ENCODE results near the gene ADCY2. TPM values are rescaled to one million over a fixed set of nuclear protein-coding genes. Genes with fewer than 3 reads are reported as not detected.

The ADCY2 gene
- total RNA-seq, 1 experiment from 2014 or later, result not detected

GRCh38 chr5:7435503-7435902, 39.6 kb downstream of the ADCY2 start:
- DNase-seq (ENCODE audit: extremely low read depth, low read depth), result no peak

- no peak for DNase-seq (ENCODE audit: extremely low read depth, low read depth)
Observed at GRCh38 chr5:7436521-7436920, 40.6 kb downstream of the ADCY2 start.

DNA sequence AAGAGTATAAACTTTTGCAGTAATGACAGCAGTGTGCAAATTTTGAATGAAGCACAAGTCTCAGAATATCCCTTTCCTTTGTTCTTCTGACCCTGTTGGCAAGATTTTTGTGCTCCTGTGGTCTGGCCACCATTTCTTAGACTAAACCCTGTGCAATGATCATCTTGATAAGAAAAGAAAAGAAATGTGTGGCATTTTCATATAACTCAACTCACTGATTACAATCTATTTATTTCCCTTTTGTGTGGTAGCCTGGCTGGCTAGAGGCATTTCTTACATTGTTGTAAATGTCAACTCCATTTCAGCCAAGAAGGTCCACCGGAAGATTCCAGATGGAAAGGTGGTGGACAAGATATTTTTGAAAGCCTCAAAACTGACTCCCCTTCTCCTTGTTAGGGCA, 41.9 kb downstream of the ADCY2 start:
- DNase-seq (ENCODE audit: extremely low read depth, low read depth), result no peak

DNA sequence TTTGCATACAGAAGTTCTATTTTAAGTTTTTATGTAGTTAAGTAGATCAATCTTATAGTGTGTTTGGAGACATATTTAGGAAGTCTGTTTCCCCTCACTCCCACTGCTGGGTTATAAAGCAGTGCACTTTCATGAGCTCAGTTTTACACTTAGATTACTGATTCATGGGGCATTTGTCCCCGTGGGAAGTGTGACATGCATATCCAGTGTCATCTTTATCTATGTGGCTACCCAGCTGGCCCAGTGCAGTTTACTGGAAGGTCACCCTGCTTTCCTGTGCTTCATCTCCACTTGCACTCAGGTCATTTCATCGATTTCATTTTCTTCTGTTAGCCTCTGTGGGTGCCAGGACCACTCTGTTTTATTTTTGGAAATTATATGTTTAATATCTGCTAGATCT, 49.1 kb downstream of the ADCY2 start:
- no peak for DNase-seq (ENCODE audit: extremely low read depth, low read depth)

DNA sequence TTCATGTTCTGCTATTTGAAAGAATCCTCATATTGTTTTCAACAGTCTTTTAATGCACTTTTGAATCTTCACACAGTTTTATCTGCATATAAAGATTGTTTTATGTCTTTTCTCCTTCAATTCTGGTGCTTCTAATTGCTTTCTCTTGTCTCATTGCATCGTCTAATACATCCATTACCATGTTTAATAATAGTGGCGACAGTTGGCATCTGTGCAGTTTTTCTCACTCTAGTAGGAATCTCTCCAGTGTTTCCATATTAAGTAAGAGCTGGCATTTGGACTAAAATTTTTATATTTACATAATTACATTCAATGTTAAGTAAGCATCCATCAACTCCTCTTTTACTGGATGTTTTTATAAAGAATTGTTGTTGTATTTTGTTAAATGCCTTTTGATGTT, 49.9 kb downstream of the ADCY2 start:
- DNase-seq (ENCODE audit: extremely low read depth, low read depth), result no peak

GRCh38 chr5:7446913-7447312, 51.0 kb downstream of the ADCY2 start:
- DNase-seq (ENCODE audit: extremely low read depth, low read depth), result no peak

DNA sequence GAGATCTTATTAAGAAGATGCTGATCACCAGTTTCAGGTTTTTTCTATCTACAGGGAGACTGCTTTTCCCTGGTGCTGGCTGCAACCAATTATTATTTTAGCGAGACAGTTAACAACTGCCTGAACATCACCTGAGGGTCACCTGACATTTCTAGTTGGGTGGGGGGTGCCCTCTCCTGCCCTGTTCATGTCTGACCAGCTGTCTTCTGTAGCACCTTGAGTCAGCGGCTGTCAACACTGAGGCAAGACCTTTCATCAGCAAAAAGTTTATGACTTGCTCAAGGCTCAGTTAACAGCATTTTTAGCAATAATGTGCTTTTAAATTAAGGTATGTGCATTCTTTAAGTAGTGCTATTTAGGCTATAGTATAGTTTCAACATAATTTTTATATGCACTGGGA, 58.0 kb downstream of the ADCY2 start:
- DNase-seq (ENCODE audit: extremely low read depth, low read depth), result no peak

DNA sequence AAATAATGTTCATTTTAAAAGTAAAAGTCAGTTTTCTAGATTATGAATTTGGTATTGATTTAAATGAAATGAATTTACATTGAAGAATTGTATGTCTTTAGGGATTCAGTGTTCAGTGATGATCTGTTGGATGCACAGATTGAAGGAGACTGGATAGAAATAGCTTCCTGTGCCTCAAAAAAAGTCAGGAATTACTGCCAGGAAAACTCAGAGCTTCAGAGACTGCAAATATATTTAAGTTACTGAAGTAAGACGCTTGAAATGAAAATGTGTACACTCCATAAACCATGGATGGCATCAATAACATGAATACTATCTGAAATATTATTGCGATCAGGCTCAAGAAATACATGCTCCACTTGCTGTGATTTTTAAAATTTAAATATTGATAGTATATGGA, 60.3 kb downstream of the ADCY2 start:
- no peak for DNase-seq (ENCODE audit: extremely low read depth, low read depth)

DNA sequence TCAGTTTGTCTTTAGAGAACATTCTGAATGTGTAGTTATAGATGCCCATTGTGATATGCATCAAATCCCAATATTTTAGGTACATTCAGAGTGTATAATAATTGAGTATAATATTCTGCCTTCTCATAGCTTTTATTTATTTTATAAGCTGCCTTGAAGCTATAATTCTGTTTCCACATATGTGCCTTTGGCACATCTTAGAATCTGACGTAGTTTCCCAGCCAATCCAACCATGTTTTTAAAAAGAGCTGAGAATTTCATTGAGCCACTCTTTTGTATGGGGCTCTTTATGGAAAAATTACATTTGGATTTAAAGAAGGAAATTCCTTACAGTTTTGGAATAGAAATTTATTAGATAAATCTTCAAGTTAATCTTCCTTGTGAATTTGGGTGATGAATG, 65.4 kb downstream of the ADCY2 start:
- DNase-seq (ENCODE audit: extremely low read depth, low read depth), result no peak

GRCh38 chr5:7462758-7463157, 66.8 kb downstream of the ADCY2 start:
- DNase-seq (ENCODE audit: extremely low read depth, low read depth), result no peak

DNA sequence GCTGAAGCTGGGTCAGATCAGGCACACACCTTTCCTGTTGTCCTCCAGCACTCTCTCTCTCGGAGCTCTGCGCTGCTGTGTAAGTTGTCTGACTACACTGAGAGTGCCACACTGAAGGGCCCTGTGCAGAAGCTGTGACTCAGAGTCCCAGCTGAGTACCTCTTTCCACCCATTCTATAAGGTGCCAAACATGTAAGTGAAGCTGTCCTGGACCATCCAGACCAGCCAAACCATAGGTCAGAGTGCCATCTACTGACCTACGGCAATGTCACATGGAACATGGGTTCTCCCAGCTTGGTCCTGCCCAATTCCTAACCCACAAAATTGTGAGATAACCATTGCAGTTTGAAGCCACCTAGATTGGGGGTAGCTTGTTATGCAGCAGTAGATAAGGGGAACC, 68.2 kb downstream of the ADCY2 start:
- no peak for DNase-seq (ENCODE audit: extremely low read depth, low read depth)

DNA sequence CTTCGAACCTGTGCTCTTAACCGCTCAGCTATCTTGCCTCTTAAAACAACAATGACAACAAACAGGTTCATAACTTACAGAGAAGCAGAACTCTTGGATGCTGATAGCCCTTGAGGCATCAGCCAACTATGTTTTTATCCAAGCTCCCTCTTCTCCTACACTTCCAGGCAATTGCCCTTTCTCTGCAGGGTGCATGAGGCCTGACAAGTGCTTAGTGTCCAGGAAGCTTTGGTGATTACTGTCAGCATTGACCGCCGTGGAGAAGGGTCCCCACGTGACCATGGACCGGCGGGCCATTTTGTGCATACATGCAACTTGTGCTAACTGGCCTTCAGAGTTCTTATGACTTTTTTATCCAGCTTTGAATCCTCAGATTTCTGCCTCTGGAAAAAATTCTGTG, 71.2 kb downstream of the ADCY2 start:
- DNase-seq (ENCODE audit: extremely low read depth, low read depth), result no peak

DNA sequence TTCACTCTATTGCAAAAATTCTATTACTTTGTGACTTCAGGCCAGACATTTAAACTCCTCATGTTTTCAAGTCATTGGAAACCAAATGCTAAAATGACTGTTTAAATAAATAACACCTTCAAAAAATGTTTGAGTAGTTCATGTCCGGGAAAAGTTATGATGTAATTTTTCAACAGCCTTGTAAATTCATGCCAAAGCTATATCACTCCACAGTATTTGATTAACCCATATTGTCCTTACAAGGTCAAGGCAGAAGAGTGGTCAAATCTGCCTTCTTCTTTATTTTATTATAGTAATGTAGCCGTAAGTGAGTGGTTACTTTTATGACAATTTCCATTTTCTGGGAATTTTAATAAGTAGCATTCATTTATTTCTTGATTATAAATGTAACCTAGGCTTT, 72.8 kb downstream of the ADCY2 start:
- no peak for DNase-seq (ENCODE audit: extremely low read depth, low read depth)

DNA sequence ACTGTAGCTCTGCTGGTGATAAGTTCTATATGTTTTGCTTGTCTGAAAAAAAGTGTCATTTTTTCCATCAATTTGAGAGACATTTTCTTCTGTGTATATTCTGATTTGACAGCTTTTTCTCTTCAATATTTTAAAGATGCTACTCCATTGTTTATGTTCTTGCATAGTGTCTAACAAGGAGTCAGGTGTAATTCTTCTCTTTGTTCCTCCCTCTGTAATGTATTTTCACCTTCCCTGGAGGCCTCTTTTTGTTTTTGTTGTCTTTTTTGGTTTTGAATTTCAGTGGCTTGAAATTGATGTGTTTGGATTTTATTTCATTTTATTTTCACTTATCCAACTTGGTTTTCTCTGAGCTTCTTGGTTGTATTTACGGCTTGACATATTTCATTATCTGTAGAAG, 75.8 kb downstream of the ADCY2 start:
- no peak for DNase-seq (ENCODE audit: extremely low read depth, low read depth)

- DNase-seq (ENCODE audit: extremely low read depth, low read depth), result no peak
Observed at GRCh38 chr5:7473115-7473514, 77.2 kb downstream of the ADCY2 start.

- no peak for DNase-seq (ENCODE audit: extremely low read depth, low read depth)
Observed at GRCh38 chr5:7473668-7474215, 77.8 kb downstream of the ADCY2 start.

DNA sequence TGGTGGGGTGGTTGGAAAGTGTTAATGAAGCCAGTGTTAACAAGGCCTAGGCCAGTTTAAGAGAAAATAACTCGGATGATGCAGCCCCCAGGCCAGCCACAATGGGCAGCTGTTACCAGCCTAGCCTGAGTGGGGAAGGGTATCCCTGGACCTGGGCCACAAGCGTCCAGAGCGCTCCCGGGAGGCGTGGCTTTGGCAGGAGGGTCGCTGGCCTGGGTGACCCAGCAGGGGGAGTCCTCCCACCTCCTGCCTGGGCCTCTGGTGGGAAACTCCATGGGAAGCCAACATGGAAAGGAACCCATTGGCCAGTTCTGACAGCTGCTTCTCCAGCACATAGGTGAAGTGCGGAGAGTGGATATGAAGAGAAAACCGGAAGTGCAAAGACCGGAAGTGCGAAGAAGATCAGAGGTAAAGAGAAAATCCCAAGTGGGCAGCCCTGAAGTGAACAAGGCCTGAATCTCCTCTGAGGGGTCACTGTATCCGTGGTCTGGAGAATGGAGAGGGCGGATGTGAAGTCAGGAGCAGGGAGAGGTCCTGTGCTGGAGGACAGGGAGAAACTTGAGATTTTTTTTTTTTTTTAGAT, 79.0 kb downstream of the ADCY2 start:
- DNase-seq (ENCODE audit: extremely low read depth, low read depth), result no peak

DNA sequence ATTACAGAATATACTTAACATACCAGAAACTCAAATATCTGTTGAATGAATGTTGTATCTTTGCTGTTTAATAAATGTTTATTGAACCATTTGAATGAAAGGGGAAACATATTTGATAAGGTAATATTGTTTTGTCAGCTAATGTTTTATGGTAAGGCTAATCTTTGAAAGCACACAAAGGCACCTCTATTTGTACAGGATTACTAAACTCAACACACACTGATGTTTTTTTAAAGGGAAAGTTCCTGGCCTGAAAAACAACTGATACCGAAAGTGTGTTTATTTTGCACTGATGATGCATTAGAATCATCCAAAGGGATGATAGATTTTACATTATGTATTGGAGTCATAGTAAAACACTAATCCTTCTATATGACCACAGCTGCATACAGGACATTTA, 82.5 kb downstream of the ADCY2 start:
- no peak for DNase-seq (ENCODE audit: extremely low read depth, low read depth)

- no peak for DNase-seq (ENCODE audit: extremely low read depth, low read depth)
Observed at GRCh38 chr5:7488734-7489133, 92.8 kb downstream of the ADCY2 start.

DNA sequence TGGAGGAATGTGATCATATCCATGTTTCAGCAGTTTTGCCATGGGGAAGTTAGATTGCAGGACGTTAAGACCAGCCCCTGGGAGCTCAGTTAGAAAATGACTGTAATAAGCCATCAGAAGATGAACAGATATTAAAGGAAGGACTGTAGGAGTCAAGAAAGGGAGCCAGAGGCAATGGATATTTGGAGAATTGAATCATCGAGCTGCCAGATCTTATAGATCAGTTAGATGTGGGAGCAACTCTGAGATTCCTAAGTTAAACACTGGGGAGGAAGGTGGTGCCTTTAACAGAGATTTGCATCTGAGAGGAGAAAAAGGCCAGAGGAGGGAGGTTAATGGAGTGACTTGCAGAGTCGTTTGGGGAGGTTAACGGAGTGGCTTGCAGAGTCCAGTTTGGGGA, 96.4 kb downstream of the ADCY2 start:
- no peak for DNase-seq (ENCODE audit: extremely low read depth, low read depth)

- no peak for DNase-seq (ENCODE audit: extremely low read depth, low read depth)
Observed at GRCh38 chr5:7493081-7493480, 97.1 kb downstream of the ADCY2 start.

- no peak for DNase-seq (ENCODE audit: extremely low read depth, low read depth)
Observed at GRCh38 chr5:7493622-7494021, 97.7 kb downstream of the ADCY2 start.

GRCh38 chr5:7494481-7495130, 98.7 kb downstream of the ADCY2 start:
- DNase-seq (ENCODE audit: extremely low read depth, low read depth), result no peak
